ENCODE data around the gene NEK1. TPM values are rescaled to one million over a fixed set of nuclear protein-coding genes. Genes with fewer than 3 reads are reported as not detected.
"Not testable (repeated sequence)": the region's sequence is repeated elsewhere in the genome, so short reads cannot be mapped to it uniquely, and the experiment has no call there.

The NEK1 gene
- total RNA-seq, 1 donor: 7.3 TPM

DNA sequence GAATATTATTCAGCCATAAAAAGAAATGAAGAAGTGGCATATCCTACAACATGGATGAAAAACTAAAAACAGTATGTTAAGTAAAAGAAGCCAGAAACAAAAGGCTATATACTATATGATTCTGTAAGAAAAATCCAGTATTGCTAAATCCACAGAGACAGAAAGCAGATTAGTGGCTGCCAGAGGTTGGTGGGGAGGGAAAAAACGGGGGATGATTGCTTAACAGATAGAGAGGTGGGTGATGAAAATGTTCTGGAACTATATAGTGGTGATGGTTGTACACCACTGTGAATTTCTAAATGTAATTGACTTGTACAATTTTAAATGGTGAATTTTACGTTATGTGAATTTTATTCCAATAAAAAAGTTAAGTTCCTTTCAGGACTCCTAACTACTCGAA lies 184.0 kb downstream of the NEK1 start:
- DNase-seq (ENCODE audit: low read depth in 2 of 3, low spot score in 2 of 3): no peak

DNA sequence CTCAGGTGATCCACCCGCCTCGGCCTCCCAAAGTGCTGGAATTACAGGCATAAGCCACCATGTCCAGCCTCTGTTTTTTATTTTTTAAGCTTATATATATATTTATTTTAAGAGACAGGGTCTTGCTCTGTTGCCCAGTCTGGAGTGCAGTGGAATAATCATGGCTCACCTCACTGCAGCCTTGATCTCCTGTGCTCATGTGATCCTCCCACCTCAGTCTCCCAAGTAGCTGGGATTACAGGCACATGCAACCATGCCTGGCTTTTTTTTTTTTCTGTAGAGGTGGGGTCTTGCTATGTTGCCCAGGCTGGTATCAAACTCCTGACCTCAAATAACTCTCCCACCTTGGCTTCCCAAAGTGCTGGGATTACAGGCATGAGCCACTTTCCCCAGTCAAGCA lies 184.7 kb downstream of the NEK1 start:
- not testable (repeated sequence) for DNase-seq (ENCODE audit: low read depth in 2 of 3, low spot score in 2 of 3)

DNA sequence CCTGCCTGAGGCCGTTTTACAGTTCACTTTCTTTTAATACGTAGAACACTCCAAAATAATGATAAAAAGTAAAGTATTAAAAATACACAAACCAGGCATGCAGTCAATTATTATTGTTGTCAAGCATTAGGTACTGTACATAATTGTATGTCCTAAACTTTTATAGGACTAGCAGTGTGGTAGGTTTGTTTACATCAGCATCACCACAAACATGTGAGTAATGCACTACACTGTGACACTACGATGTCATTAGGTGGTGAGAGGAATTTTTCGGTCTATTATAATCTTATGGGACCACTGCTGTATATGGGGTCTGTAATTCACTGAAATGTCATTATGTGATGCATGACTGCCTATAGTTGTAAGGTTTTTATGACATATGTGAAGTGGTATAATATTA lies 192.1 kb downstream of the NEK1 start:
- no peak for DNase-seq (ENCODE audit: low read depth in 2 of 3, low spot score in 2 of 3)

DNA sequence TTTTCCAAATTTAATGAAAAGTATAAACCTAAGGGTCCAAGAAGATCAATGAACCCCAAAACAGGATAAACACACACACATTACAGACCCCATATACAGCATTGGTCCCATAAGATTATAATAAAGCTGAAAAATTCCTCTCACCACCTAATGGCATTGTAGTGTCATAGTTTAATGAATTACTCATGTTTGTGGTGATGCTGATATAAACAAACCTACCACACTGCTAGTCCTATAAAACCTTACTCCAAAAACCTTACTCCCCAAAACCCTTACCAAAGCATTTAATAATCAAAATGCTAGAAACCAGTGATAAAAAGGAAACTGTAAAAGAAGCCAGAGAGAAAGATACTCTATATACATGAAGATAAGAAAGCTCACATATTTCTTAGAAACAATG lies 193.5 kb downstream of the NEK1 start:
- DNase-seq (ENCODE audit: low read depth in 2 of 3, low spot score in 2 of 3): no peak

DNA sequence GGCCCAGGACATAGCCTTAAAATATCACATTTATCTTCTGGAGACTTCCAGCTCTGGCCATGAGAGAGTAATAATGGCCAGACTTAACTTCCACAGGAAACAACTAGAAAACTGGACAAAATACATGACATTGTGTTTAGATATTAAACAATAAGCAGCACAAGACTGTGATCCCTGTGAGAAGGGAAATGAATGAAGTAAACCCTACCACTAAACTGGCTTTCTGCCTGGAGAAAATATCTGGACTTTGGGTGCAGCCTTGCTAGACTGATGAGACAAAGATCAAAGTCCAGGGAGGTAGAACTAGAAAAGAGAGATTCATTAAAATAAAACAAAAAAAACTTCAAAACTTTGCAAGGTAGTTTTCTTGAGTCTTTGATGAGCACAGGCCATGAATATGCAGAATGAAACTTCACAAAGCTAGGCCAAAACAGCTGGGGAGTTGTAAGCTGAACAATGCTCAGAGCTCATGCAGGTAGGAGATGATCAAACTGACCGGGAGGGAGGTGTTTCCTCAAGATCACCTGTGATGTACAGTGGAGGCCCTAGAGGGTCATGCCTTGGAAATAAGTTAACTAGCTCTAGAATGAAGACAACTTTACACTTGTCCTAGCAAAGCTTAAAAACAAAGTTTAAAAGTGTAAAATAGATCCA lies 194.6 kb downstream of the NEK1 start:
- DNase-seq (ENCODE audit: low read depth in 2 of 3, low spot score in 2 of 3): no peak

DNA sequence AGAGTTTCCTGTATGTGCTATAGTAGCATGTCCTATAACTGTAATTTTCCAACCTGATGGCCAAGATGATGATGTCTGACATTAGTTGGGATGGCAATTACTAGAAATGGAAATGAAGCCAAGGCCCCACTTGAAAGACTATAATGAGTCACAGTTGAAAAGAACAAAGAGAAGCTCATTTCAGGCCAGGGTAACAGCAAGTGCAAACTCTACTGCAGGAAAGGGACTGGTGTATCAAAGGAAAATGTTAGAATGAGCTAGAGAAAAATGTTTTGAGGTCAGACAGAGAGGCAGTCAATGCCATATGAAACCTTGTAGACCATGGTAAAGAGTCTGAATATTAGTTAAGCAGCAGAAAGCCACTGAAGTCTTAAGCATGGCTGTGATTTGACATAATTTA lies 195.4 kb downstream of the NEK1 start:
- no peak for DNase-seq (ENCODE audit: low read depth in 2 of 3, low spot score in 2 of 3)

DNA sequence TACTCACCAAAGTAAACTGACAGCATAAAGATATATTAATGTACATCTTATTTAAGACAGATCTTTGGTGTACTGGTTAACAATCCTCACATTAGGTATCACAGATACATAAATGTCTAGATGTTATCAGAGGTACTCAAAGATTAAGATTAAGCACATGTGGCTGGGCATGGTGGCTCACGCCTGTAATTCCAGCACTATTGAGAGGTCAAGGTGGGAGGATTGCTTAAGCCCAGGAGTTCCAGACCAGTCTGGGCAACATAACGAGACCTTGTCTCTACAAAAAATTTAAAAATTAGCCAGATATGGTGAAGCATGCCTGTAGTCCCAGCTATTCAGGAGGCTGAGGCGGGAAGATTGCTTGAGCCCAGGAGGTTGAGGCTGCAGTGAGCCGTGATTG lies 195.9 kb downstream of the NEK1 start:
- no peak for DNase-seq (ENCODE audit: low read depth in 2 of 3, low spot score in 2 of 3)

DNA sequence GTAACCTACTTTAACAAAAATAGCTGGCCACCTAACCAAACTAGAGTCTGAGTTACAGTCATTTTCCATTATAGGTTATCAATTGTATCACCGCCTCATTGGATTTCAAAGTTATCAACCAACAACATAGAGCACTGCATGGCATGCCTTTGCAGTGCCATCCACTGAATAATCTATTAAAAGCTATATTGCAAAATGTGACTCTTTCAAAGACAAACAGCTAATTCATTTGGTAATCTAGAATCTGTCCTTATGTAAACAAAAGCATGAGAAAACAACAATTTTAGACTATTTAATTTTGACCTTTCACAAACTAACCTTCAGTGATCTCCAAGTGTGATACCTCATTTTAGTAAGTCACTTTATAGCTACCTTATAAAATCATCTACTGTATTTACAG lies 197.5 kb downstream of the NEK1 start:
- no peak for DNase-seq (ENCODE audit: low read depth in 2 of 3, low spot score in 2 of 3)

DNA sequence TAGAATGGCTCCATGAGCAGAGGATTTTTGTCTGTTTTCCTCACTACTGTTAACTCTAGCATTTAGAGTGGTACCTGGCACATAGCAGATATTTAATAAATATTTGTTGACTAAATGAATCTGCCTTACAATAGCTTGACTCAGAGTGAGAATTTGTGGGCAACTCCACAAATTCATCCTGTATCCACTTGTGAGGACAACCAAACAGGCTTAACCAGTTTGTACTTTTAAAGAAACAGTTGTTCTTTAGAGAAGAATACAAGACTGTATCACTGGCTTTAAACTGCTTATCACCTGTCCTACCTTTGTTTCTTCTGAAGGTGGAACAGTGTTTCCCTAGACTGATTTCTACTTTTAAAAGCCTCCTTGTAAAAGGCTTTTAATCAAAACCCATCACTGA lies 200.3 kb downstream of the NEK1 start:
- no peak for DNase-seq (ENCODE audit: low read depth in 2 of 3, low spot score in 2 of 3)

DNA sequence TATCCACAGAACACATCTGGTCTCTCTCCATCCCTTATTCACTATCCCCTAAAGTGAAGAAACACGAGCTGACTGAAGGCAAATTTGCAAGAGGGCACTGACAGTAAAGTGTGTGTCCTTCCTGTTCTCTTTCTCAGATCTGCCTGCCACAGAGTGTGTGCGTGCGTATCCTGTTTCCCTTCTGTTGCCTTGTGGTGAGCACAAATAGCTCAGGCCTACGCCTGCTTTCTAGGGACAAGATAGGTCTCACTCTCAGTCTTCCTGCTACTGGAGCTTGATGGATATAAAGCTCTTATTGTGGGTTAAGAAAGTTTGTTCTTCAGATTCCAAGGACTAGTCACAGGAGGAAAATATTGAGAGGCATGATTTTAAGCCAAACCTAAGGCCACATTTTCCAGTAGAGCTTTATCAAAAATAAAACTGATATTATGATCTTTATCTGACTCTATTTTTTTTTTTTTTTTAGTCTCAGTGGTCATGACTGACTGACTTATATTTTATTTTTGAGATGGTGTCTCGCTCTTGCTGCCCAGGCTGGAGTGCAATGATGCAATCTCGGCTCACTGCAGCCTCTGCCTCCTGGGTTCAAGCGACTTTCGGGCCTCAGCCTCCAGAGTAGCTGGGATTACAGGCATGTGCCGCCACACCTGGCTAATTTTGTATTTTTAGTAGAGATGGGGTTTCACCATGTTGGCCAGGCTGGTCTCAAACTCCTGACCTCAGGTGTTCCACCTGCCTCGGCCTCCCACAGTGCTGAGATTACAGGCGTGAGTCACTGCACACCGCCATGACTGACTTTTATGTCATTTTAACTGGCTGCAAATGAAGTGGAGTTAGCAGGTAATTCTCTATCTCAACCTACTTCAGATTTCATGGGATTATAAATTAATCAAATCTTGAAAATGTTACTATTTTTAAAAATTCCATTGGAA lies 201.3 kb downstream of the NEK1 start:
- DNase-seq (ENCODE audit: low read depth in 2 of 3, low spot score in 2 of 3): peak; percentile 9 to 78 (median 58)

DNA sequence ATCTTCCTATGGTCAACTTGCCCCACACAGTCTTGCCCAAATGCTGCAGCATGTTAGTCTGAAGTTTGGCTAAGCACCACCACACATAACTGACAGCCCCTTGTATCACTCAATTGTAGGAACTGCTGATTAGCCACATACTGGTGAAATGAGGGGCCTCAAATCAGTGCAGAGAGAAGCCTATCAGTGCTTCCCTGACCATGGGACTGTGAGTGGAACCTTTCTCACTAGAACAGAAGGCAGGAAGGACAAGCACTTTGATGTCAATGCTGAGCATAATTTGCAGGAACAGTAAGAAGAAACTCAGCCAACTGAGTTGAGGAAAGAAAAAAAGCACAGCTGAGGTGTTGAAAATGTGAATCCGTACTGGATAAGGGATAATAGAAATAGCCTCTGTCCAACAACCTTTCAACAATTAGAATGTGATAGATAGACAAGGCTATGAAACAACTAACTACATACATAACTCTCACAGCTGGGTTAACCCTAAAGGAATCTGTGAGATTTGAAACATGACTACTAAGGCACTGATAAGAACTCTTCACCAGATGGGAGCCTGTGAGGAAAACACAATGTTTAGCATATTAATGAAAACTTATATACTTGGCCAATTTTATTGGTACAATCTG lies 205.1 kb downstream of the NEK1 start:
- DNase-seq (ENCODE audit: low read depth in 2 of 3, low spot score in 2 of 3): no peak

DNA sequence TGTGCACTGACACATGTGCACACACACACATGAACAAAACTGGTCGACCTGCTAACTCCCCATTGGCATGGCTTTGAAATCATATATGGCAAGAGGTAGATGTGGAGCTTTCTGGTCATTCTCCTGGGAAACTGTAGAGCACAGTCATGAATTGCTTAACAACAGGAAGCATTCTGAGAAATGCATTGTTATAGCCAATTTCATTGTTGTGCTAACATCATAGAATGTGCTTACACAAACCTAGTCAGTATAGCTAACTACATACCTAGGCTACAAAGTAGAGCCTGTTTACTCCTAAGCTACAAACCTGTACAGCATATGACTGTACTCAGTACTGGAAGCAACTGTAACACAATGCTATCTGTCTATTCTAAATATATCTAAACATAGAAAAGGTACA lies 207.4 kb downstream of the NEK1 start:
- no peak for DNase-seq (ENCODE audit: low read depth in 2 of 3, low spot score in 2 of 3)

DNA sequence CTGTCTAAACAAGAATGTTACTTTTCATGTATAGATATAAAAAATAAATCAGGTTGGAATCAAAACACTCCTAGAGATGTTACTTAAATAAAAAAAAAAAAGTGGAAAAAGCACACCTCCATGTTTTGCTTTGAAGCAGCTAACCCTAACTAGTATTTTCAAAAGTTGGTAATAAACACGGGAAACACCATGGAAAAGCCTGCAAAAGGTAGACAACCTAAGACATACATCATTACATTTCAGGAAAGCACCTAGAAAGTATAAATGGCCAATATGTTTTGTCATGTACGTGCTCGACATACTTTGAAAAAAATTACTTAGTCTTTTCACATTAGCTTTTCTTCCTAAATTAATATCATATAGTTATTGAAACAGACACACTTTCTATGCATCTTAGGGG lies 211.6 kb downstream of the NEK1 start:
- no peak for DNase-seq (ENCODE audit: low read depth in 2 of 3, low spot score in 2 of 3)

DNA sequence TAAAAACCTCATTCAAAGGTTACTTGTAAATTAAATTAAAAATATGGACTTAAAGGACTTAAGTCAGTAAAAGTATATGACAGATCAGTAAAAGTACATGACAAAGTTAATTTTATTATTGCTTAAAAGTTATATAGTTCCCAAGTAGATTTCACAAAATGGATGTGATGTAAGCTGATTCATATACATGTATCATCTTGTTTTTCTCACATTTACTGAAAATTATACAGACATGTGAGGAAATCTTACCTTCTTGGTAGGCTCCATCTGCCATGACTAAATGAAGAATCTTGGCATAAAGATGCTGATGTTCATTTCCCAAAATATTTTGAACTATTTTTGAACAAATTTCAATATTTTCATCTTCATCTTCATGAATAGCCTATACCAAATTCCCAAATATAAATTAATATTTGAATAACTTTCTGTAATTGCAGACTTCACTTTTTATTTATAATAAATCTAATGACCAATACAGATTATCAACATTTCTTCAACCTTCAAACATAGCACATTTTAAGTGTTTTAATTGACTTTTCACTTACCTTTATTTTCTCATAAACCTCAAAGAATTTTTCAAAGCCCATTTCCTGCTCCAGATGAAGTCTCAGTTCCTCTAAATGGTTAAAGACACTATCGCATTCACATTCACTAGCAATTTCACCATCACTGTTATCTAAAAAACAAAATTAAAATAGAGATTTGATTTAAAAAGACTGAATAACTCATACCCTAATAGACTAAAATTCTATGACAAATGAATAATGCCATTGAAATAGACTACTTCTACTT lies 212.2 kb downstream of the NEK1 start:
- no peak for DNase-seq (ENCODE audit: low read depth in 2 of 3, low spot score in 2 of 3)

DNA sequence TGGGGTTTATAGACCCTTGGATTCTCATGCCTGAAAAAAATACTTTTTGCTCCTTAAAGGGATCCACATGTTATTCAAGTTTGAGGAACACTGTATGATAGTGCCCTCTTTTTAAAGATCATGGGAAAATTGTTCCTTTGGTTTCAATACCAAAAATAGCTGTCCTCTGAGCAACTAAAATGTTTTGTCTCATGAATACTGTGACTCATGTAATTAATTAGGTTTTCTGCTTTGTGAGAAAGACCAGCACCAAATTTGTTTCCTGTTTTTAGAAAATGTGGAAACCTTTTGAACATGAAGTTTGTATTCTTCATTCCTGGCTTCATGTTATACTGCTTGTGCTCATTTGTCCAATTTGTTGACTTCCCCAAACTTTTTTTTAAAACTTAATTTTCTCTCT lies 214.1 kb downstream of the NEK1 start:
- peak in 1 of 3 donors; percentile 30 for DNase-seq (ENCODE audit: low read depth in 2 of 3, low spot score in 2 of 3)

DNA sequence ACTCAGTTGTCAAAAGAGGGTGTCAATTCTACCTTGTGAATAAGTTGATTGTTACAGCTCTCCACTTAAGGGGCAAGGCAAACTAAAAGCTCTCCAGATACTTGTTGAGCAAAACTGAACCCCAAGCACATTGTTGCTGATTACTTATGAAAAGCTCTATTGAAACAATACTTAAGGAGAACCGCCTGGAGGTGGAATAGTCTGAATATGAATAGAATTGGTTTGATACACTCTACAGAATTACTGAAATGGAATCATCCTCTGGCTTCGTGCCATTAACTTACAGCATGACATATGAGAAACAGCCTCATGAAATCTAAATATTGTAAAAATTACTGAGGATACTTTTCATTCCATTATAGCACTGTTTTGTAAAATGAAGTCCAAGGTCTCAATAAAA lies 214.6 kb downstream of the NEK1 start:
- no peak for DNase-seq (ENCODE audit: low read depth in 2 of 3, low spot score in 2 of 3)

DNA sequence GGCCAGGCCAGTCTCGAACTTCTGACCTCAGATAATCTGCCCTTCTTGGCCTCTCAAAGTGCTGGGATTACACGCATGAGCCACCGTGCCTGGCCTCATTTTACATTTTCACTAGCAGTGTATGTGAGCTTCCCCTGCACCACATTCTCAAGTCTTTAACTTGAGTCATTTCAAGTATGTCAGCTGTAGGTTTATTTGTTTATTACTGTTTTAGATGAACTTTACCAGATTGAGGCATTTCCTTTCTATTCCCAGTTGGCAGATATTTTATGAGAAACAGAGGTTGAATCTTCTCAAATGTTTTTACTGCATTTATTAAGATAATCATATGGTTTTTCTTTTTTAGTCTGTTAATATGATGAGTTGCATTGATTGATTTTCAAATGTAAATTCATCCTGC lies 227.0 kb downstream of the NEK1 start:
- no peak for DNase-seq (ENCODE audit: low read depth in 2 of 3, low spot score in 2 of 3)

DNA sequence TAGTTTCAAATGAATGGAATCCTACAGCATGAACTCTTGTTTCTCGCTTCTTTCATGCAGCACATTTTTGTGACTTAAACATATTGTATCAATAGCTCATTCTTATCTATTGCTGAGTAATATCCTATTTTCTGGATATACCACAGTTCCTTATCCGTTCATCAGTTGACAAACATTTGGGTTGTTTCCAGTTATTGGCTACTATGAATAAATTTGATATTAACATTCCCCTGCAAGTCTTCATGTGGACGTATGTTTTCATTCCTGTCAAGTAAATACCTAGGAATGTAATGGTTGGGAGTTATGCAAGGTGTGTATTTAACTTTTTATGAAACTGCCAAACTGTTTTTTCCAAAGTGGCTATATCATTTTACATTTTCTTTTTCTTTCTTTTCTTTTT lies 227.6 kb downstream of the NEK1 start:
- no peak for DNase-seq (ENCODE audit: low read depth in 2 of 3, low spot score in 2 of 3)

DNA sequence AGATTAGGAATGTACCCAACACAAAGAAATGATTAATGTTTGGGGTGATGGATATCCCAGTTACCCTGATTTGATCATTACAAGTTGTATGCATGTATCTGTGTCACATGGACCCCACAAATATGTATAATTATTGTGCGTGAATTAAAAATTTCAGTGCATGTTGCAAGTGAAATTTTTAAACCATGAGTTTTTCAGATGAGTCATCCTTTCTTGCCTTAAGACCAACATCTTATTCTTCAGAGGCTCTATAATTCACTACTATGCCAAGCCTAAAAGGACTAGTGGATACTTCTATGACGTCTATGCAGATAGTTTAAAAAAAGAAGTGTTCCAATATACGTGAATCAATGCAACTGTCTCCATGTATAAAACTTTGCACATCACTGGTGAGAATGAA lies 228.7 kb downstream of the NEK1 start:
- DNase-seq (ENCODE audit: low read depth in 2 of 3, low spot score in 2 of 3): no peak

DNA sequence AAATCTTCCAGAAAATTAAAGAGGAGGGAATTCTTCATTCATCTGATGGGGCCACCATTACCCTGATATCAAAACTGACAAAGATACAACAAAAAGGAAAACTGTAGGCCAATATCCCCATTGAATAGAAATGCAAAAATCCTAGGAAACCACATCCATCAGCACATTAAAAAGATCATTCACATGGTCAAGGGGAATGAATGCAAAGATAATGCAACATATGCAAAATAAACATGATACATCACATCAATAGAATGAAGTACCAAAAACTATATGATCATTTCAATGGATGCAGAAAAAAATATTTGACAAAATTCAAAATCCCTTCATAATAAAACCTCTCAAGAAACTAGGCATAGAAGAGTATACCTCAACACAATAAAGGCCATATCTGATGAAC lies 232.7 kb downstream of the NEK1 start:
- no peak for DNase-seq (ENCODE audit: low read depth in 2 of 3, low spot score in 2 of 3)

DNA sequence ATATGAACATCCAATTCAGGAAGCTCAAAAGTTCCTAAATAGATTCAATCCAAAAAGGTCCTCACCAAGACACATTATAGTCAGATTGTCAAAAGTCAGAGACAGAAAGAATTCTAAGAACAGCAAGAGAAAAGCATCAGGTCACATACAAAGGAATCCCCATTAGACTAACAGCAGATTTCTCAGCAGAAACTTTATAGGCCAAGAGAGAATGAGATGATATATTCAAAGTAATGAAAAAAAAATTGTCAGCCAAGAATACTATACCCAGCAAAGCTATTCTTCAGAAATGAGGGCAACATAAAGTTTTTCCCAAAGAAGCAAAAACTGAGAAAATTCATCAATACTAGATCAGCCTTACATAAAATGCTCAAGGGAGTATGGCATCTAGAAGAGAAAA lies 235.0 kb downstream of the NEK1 start:
- DNase-seq (ENCODE audit: low read depth in 2 of 3, low spot score in 2 of 3): peak in 1 of 3 donors; percentile 49
